Testis (tissue), 2 donors: ENCODE measurements around the gene ADAP1.
"Not testable (repeated sequence)": the region's sequence is repeated elsewhere in the genome, so short reads cannot be mapped to it uniquely, and the experiment has no call there.

Source experiments
- POLR2A ChIP-seq: fragments of 450-650 bp; IDR thresholded peaks from one replicate; pipeline ENCODE4 v1.6.1; 2017; ENCODE audit warnings: antibody characterized with exemption, mild to moderate bottlenecking, moderate library complexity
- TF ChIP-seq, protein P1 (sequence below), 3 experiments: fragments of 450-650 bp in 2 of 3; fragments of 200-600 bp in 1 of 3; sonication (generic) in 1 of 3; IDR thresholded peaks; one replicate each; pipeline ENCODE4 v1.5.1; 2016 to 2019; ENCODE audit warnings: antibody characterized with exemption in 3 of 3, mild to moderate bottlenecking in 2 of 3, moderate library complexity in 1 of 3

GRCh38 chr7:924042-924441 lies 30.4 kb downstream of the ADAP1 start:
- TF ChIP-seq, protein P1, sequence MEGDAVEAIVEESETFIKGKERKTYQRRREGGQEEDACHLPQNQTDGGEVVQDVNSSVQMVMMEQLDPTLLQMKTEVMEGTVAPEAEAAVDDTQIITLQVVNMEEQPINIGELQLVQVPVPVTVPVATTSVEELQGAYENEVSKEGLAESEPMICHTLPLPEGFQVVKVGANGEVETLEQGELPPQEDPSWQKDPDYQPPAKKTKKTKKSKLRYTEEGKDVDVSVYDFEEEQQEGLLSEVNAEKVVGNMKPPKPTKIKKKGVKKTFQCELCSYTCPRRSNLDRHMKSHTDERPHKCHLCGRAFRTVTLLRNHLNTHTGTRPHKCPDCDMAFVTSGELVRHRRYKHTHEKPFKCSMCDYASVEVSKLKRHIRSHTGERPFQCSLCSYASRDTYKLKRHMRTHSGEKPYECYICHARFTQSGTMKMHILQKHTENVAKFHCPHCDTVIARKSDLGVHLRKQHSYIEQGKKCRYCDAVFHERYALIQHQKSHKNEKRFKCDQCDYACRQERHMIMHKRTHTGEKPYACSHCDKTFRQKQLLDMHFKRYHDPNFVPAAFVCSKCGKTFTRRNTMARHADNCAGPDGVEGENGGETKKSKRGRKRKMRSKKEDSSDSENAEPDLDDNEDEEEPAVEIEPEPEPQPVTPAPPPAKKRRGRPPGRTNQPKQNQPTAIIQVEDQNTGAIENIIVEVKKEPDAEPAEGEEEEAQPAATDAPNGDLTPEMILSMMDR (IDR thresholded peaks at IDR 0.05) = not testable (repeated sequence)
- TF ChIP-seq POLR2A = not testable (repeated sequence)
